ENCODE results near the gene TRIM63. TPM values are rescaled to one million over a fixed set of nuclear protein-coding genes. Genes with fewer than 3 reads are reported as not detected.

TRIM63 gene
- total RNA-seq, 4 donors from 2014 or later, result 0.39 to 1.5 TPM; not detected in 2

- TF ChIP-seq CTCF (IDR thresholded peaks at IDR 0.05) (no peak), POLR2A (IDR thresholded peaks at IDR 0.05) (no peak)
- Histone ChIP-seq H3K4me3 (replicated peaks in 1 of 3) (no peak overlapping the region), H3K4me1 (peaks cover 7 to 11% of the 10 kb centered on the region in 2 donors), H3K27ac (no peak overlapping the region), H3K36me3 (no peaks in the 10 kb centered on the region), H3K27me3 (no peaks in the 10 kb centered on the region), H3K9me3 (no peaks in the 10 kb centered on the region)
- DNase-seq, result no peak
- intact Hi-C loops (cut with DNase I), result no loop called here
- 77 to 78% methylated on average over 9 of the region's 9 CpGs for WGBS, 2 donors
Observed at GRCh38 chr1:26079960-26080814, 12.8 kb upstream of the TRIM63 start.

DNA sequence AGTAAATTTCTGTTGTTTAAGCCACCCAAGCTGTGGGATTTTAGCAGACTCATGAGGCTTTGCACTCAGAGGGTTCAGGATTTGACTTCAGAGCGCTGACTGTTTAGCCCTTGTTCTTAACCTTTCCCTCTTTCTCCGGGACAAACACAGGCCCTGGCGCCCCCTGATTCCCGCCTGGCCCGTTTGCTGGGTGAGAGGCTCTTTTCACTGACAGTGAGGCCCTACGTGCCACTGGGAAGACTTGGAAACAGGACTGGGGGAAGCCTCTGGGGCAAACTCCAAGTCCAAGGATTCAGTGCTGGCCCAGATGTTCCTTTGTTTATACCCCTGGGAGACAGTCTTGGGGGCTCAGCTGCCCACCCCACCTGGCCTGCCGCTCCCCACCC is 11.7 kb upstream of the TRIM63 start:
- Histone ChIP-seq H3K4me1 (peaks cover 7 to 11% of the 10 kb centered on the region in 2 donors), H3K4me3 (replicated peaks in 1 of 3) (no peak overlapping the region), H3K27ac (no peak overlapping the region), H3K27me3 (no peaks in the 10 kb centered on the region), H3K36me3 (no peaks in the 10 kb centered on the region), H3K9me3 (no peaks in the 10 kb centered on the region)
- TF ChIP-seq CTCF (IDR thresholded peaks at IDR 0.05) (no peak), POLR2A (IDR thresholded peaks at IDR 0.05) (no peak)
- no peak for DNase-seq
- WGBS, 2 donors, result 66 to 80% methylated on average over 7 of the region's 7 CpGs
- intact Hi-C loops (cut with DNase I), result no loop called here

GRCh38 chr1:26078286-26079177 is 11.1 kb upstream of the TRIM63 start:
- Histone ChIP-seq H3K4me3 (replicated peaks in 1 of 3) (no peak overlapping the region), H3K27me3 (no peaks in the 10 kb centered on the region), H3K4me1 (peaks cover 7 to 11% of the 10 kb centered on the region in 2 donors), H3K36me3 (no peaks in the 10 kb centered on the region), H3K27ac (no peak overlapping the region), H3K9me3 (no peaks in the 10 kb centered on the region)
- WGBS, 2 donors, result 58 to 65% methylated on average over 8 of the region's 8 CpGs
- no peak for TF ChIP-seq CTCF (IDR thresholded peaks at IDR 0.05)
- no peak for TF ChIP-seq POLR2A (IDR thresholded peaks at IDR 0.05)
- intact Hi-C loops (cut with DNase I), result no loop called here
- DNase-seq, result no peak

DNA sequence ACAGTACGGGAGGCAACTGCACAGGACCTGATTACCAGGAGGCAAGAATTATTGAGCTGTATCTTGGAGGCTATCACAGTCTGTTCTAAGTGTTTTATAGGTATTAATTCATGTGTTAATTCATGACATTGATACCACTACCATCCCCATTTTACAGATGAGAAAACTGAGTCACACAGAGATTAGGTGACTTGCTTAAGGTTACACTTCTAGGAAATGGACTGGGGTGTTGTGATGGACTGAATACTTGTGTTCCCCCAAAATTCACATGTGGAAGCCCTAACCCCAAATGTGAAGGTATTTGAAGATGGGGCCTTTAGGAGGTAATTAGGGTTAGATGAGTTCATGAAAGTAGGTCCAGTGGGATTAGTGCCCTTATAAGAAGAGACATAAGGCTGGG is 10.1 kb upstream of the TRIM63 start:
- Histone ChIP-seq H3K36me3 (no peaks in the 10 kb centered on the region), H3K4me1 (peaks cover 7 to 11% of the 10 kb centered on the region in 2 donors), H3K9me3 (no peaks in the 10 kb centered on the region), H3K27ac (no peak overlapping the region), H3K4me3 (replicated peaks in 1 of 3) (no peak overlapping the region), H3K27me3 (no peaks in the 10 kb centered on the region)
- 100% methylated on average over 1 of the region's 1 CpG for WGBS, 2 donors
- no peak for TF ChIP-seq CTCF (IDR thresholded peaks at IDR 0.05)
- TF ChIP-seq POLR2A (IDR thresholded peaks at IDR 0.05), result no peak
- no peak for DNase-seq
- intact Hi-C loops (cut with DNase I), result no loop called here
